ENCODE measurements around the gene UBAP2L. TPM values are rescaled to one million over a fixed set of nuclear protein-coding genes. Genes with fewer than 3 reads are reported as not detected.
"Not testable (repeated sequence)": the region's sequence is repeated elsewhere in the genome, so short reads cannot be mapped to it uniquely, and the experiment has no call there.

Gene UBAP2L
- total RNA-seq, 1 donor from 2014 or later = 218 TPM

DNA sequence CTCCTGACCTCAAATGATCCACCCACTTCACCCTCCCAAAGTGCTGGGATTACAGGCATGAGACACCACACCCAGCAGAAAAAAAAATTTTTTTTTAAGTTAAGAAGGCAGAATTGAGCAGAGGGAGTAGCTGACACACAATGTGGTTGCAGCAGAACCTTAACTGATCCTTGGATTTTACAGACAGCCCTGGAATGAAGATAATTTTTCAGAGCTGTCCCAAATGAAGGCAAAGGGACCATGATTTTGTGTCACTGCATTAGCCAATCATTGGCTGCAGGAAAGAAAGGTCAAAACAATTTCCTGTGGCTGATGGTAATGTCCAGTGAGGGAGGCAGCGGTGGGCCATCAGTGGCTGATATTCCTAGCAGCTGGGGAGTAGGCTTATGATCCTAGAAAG, 80.8 kb downstream of the UBAP2L start:
- no peaks in the 10 kb centered on the region for H3K36me3 ChIP-seq (ENCODE audit: insufficient read depth, low read length)
- no peak for DNase-seq (ENCODE audit: low read depth)
- FAIRE-seq = no peak
- peaks cover 6% of the 10 kb centered on the region for H3K9me3 Mint-ChIP-seq (ENCODE audit: unreplicated experiment)
- H3K27me3 Mint-ChIP-seq (ENCODE audit: low read depth, unreplicated experiment) = no peaks in the 10 kb centered on the region
- H3K27ac Mint-ChIP-seq (ENCODE audit: unreplicated experiment) = no peak overlapping the region
- H4K20me1 ChIP-seq (ENCODE audit: insufficient read depth, low read length) = no peaks in the 10 kb centered on the region
- H3K4me3 Mint-ChIP-seq (ENCODE audit: unreplicated experiment) = no peak overlapping the region
- no peaks in the 10 kb centered on the region for H3K27me3 ChIP-seq (ENCODE audit: insufficient read depth, low read length)
- H3K79me2 ChIP-seq (ENCODE audit: insufficient read depth, low read length) = no peaks in the 10 kb centered on the region
- no peak overlapping the region for H2AFZ ChIP-seq (ENCODE audit: low read depth, low read length)
- no peak overlapping the region for H3K4me3 ChIP-seq (ENCODE audit: insufficient read depth, low read depth, low read length)
- no peaks in the 10 kb centered on the region for H3K9me3 ChIP-seq (ENCODE audit: insufficient read depth, low read depth, low read length)
- no peak overlapping the region for H3K9ac ChIP-seq (ENCODE audit: low read length)
- TF ChIP-seq EZH2 (IDR thresholded peaks at IDR 0.05; ENCODE audit: insufficient read depth, low read length) = no peak
- TF ChIP-seq, protein P1, sequence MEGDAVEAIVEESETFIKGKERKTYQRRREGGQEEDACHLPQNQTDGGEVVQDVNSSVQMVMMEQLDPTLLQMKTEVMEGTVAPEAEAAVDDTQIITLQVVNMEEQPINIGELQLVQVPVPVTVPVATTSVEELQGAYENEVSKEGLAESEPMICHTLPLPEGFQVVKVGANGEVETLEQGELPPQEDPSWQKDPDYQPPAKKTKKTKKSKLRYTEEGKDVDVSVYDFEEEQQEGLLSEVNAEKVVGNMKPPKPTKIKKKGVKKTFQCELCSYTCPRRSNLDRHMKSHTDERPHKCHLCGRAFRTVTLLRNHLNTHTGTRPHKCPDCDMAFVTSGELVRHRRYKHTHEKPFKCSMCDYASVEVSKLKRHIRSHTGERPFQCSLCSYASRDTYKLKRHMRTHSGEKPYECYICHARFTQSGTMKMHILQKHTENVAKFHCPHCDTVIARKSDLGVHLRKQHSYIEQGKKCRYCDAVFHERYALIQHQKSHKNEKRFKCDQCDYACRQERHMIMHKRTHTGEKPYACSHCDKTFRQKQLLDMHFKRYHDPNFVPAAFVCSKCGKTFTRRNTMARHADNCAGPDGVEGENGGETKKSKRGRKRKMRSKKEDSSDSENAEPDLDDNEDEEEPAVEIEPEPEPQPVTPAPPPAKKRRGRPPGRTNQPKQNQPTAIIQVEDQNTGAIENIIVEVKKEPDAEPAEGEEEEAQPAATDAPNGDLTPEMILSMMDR (IDR thresholded peaks at IDR 0.05; ENCODE audit: insufficient read depth, low read depth, low read length) = no peak
- peaks cover 3% of the 10 kb centered on the region for H3K4me1 ChIP-seq (ENCODE audit: insufficient read depth, low read length)
- peaks cover 13% of the 10 kb centered on the region for H3K4me1 Mint-ChIP-seq (ENCODE audit: low read depth, unreplicated experiment)
- H3K36me3 Mint-ChIP-seq (ENCODE audit: low read depth, unreplicated experiment) = peaks cover 2% of the 10 kb centered on the region
- H3K27ac ChIP-seq (ENCODE audit: low read depth, low read length) = no peak overlapping the region
- H3K4me2 ChIP-seq (ENCODE audit: low read length) = no peak overlapping the region

DNA sequence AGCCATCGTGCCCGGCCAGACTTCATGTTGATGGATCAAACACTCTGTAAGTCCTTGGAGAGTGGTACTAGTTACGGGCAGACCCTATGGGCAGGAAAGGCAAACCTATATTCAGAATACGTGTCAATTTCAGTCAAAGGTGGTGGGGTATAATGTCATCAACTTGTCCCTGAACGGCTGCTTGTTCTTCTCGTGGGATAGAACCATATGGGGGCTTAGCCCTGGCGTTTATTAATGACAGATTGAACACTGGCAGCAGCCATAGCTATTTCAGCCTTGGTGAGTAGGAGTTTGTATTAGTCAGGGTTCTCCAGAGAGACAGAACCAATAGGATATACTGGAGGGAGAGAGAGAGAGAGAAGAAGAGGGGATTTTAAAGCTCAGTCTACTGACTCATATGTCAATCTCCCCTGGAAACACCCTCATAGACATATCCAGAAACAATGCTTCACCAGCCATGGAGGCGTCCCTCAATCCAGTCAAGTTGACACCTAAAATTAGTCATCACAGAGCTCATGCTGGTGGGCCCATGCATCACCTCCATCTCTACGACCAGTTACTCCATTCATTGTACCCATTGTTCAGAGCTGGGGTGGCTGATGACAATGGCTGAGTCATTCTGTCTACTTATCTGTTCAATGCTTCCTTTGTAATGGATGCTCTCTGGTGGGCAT, 84.0 kb downstream of the UBAP2L start:
- H3K4me3 ChIP-seq (ENCODE audit: insufficient read depth, low read depth, low read length) = no peak overlapping the region
- H3K27ac ChIP-seq (ENCODE audit: low read depth, low read length) = no peak overlapping the region
- H3K9me3 ChIP-seq (ENCODE audit: insufficient read depth, low read depth, low read length) = no peaks in the 10 kb centered on the region
- H3K36me3 ChIP-seq (ENCODE audit: insufficient read depth, low read length) = no peaks in the 10 kb centered on the region
- H3K4me3 Mint-ChIP-seq (ENCODE audit: unreplicated experiment) = peak overlapping the region; percentile 14
- H3K79me2 ChIP-seq (ENCODE audit: insufficient read depth, low read length) = no peaks in the 10 kb centered on the region
- no peak overlapping the region for H3K9ac ChIP-seq (ENCODE audit: low read length)
- H3K27me3 ChIP-seq (ENCODE audit: insufficient read depth, low read length) = no peaks in the 10 kb centered on the region
- peak overlapping the region; percentile 26 for H3K27ac Mint-ChIP-seq (ENCODE audit: unreplicated experiment)
- no peak overlapping the region for H2AFZ ChIP-seq (ENCODE audit: low read depth, low read length)
- peaks cover 10% of the 10 kb centered on the region for H3K9me3 Mint-ChIP-seq (ENCODE audit: unreplicated experiment)
- no peak overlapping the region for H3K4me2 ChIP-seq (ENCODE audit: low read length)
- peaks cover 3% of the 10 kb centered on the region for H3K4me1 ChIP-seq (ENCODE audit: insufficient read depth, low read length)
- TF ChIP-seq, protein P1 (IDR thresholded peaks at IDR 0.05; ENCODE audit: insufficient read depth, low read depth, low read length) = no peak
- no peak for TF ChIP-seq EZH2 (IDR thresholded peaks at IDR 0.05; ENCODE audit: insufficient read depth, low read length)
- peaks cover 2% of the 10 kb centered on the region for H3K36me3 Mint-ChIP-seq (ENCODE audit: low read depth, unreplicated experiment)
- FAIRE-seq (no peak), DNase-seq (ENCODE audit: low read depth) (peak; percentile 45)
- no peaks in the 10 kb centered on the region for H4K20me1 ChIP-seq (ENCODE audit: insufficient read depth, low read length)
- no peaks in the 10 kb centered on the region for H3K27me3 Mint-ChIP-seq (ENCODE audit: low read depth, unreplicated experiment)
- H3K4me1 Mint-ChIP-seq (ENCODE audit: low read depth, unreplicated experiment) = peaks cover 24% of the 10 kb centered on the region

DNA sequence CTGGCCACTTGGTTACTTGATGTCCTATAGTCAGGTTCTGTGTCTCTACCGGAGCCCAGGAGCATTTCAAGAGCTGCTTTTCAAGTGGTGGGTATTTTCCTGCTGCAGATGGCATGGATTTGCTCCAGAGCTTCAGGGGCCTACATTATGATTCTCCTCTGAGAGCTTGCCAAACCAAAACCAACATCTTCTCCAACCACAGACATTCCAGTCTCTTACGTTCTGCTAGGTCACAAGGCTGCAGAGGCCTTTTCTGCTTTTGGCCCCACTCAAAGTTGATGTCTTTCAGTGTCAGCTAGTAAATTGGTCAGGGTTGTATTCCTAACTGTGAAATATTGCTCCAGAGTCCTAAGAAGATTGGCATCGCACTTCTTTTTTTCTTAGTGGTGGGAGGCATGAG, 85.4 kb downstream of the UBAP2L start:
- Mint-ChIP-seq H3K4me1 (ENCODE audit: low read depth, unreplicated experiment) (peaks cover 24% of the 10 kb centered on the region), H3K27me3 (ENCODE audit: low read depth, unreplicated experiment) (no peaks in the 10 kb centered on the region), H3K36me3 (ENCODE audit: low read depth, unreplicated experiment) (peaks cover 2% of the 10 kb centered on the region), H3K9me3 (ENCODE audit: unreplicated experiment) (peaks cover 10% of the 10 kb centered on the region), H3K27ac (ENCODE audit: unreplicated experiment) (no peak overlapping the region), H3K4me3 (ENCODE audit: unreplicated experiment) (no peak overlapping the region)
- TF ChIP-seq, protein P1 (IDR thresholded peaks at IDR 0.05; ENCODE audit: insufficient read depth, low read depth, low read length) = no peak
- TF ChIP-seq EZH2 (IDR thresholded peaks at IDR 0.05; ENCODE audit: insufficient read depth, low read length) = no peak
- H3K79me2 ChIP-seq (ENCODE audit: insufficient read depth, low read length) = no peaks in the 10 kb centered on the region
- H2AFZ ChIP-seq (ENCODE audit: low read depth, low read length) = no peak overlapping the region
- no peak overlapping the region for H3K27ac ChIP-seq (ENCODE audit: low read depth, low read length)
- no peak overlapping the region for H3K9ac ChIP-seq (ENCODE audit: low read length)
- FAIRE-seq (no peak), DNase-seq (ENCODE audit: low read depth) (peak; percentile 63)
- no peaks in the 10 kb centered on the region for H3K36me3 ChIP-seq (ENCODE audit: insufficient read depth, low read length)
- no peaks in the 10 kb centered on the region for H3K27me3 ChIP-seq (ENCODE audit: insufficient read depth, low read length)
- H3K4me2 ChIP-seq (ENCODE audit: low read length) = no peak overlapping the region
- no peaks in the 10 kb centered on the region for H4K20me1 ChIP-seq (ENCODE audit: insufficient read depth, low read length)
- H3K4me3 ChIP-seq (ENCODE audit: insufficient read depth, low read depth, low read length) = no peak overlapping the region
- H3K4me1 ChIP-seq (ENCODE audit: insufficient read depth, low read length) = peaks cover 3% of the 10 kb centered on the region
- H3K9me3 ChIP-seq (ENCODE audit: insufficient read depth, low read depth, low read length) = no peaks in the 10 kb centered on the region

DNA sequence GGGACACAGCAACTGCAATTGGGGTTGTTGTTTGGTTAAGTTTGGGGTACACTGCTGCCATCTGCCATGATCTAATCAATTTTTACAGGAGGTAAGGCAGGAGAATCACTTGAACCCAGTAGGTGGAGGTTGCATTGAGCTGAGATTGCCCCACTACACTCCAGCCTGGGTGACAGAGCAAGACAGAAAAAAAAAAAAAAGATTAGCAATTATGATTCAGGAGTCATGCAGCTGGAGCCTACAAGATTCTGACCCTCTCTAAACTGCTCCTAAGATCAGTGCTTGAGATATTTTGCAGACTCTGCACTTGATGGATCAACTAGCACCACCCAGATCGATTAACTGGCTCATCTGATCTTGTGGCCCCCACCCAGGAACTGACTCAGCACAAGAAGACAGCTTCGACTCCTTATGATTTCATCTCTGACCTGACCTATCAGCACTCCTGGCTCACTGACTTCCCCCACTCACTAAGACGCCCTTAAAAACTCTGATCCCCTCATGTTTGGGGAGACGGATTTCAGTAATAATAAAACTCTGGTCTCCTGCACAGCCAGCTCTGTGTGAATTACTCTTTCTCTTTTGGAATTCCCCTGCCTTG, 87.0 kb downstream of the UBAP2L start:
- H3K4me2 ChIP-seq (ENCODE audit: low read length); DNase-seq (ENCODE audit: low read depth); H3K27ac ChIP-seq (ENCODE audit: low read depth, low read length); H3K27me3 Mint-ChIP-seq (ENCODE audit: low read depth, unreplicated experiment); H3K36me3 ChIP-seq (ENCODE audit: insufficient read depth, low read length); H3K27me3 ChIP-seq (ENCODE audit: insufficient read depth, low read length); H3K4me3 Mint-ChIP-seq (ENCODE audit: unreplicated experiment); FAIRE-seq; H3K79me2 ChIP-seq (ENCODE audit: insufficient read depth, low read length); H3K4me3 ChIP-seq (ENCODE audit: insufficient read depth, low read depth, low read length); H3K9me3 ChIP-seq (ENCODE audit: insufficient read depth, low read depth, low read length); H3K4me1 ChIP-seq (ENCODE audit: insufficient read depth, low read length); H3K27ac Mint-ChIP-seq (ENCODE audit: unreplicated experiment); H4K20me1 ChIP-seq (ENCODE audit: insufficient read depth, low read length); H3K9ac ChIP-seq (ENCODE audit: low read length); H3K36me3 Mint-ChIP-seq (ENCODE audit: low read depth, unreplicated experiment); H2AFZ ChIP-seq (ENCODE audit: low read depth, low read length): not testable (repeated sequence)
- H3K9me3 Mint-ChIP-seq (ENCODE audit: unreplicated experiment) = peaks cover 10% of the 10 kb centered on the region
- peaks cover 24% of the 10 kb centered on the region for H3K4me1 Mint-ChIP-seq (ENCODE audit: low read depth, unreplicated experiment)
